ENCODE measurements around the gene FGF21.
"Not testable (repeated sequence)": the region's sequence is repeated elsewhere in the genome, so short reads cannot be mapped to it uniquely, and the experiment has no call there.

Gene FGF21

GRCh38 chr19:48755084-48755641 is at the start of gene FGF21:
Gene FGF21, plus strand, starts transcription at chr19:48755524. Its CDS starts 713 bp downstream, at chr19:48756237.
- DNase-seq (ENCODE audit: low spot score), result no peak

- no peak for DNase-seq (ENCODE audit: low spot score)
Observed at GRCh38 chr19:48708471-48708870, 46.9 kb upstream of the FGF21 start.

DNA sequence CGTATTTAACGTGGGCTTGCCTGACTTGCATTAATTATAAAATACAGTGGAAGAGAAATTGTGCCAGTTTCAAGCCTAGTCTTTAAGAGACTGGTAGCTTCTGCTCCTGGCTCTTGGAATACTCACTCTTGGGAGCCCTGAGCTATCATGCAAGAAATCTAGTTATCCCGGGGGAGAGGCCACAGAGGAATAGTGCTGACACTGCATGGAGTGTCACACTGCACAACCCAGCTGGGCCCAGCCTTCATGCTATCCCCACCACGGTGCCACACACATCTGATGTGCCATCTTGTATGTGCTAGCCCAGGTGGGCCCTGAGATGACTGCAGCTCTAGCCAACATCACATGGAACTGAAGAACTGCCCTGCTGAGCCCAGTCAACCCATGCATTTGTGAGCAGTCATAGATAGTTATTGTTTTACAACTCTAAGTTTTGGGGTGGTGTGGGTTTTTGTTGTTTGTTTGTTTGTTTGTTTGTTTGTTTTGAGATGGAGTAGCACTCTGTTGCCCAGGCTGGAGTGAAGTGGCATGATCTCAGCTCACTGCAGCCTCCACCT is 44.1 kb upstream of the FGF21 start:
- no peak for DNase-seq (ENCODE audit: low spot score)

DNA sequence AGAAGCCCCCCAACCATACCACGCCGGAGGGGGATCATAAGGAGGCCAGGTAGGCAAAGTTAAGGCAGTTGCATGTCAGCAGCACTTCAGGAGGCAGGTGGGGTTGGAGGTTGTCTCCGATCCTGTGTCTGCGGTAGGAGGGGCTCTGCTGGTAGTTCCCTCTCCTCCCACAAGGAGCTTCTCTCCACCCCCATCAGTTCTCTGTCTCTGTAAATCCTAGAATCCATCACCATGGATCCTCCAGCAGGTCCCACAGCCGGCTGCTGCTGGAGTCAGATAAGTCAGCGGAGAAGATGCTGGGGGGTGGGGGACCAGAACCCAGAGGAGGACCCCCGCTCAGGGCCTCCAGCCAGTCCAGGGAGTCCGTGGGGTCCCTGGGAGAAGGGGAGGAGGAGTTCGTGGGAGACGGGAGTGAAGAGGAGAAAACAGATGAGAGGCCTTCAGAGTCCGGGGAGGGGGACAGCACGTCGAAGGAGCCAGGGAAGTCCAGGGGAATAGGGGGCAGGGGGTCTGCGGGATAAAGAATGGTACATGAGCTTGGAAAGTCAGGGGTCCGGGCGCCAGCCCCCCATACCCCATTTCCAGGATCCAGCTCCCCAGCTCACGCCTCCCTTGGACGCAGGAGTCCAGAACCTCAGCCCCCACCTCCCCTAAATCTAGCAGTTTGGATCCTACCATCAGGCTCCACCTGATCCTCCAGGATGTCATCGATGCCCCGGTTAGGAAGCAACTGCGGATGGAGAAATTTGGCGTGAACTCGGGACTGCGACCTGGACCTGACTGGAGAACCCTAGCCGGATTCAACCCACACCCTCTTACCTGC is 42.1 kb upstream of the FGF21 start:
- DNase-seq (ENCODE audit: low spot score), result no peak

DNA sequence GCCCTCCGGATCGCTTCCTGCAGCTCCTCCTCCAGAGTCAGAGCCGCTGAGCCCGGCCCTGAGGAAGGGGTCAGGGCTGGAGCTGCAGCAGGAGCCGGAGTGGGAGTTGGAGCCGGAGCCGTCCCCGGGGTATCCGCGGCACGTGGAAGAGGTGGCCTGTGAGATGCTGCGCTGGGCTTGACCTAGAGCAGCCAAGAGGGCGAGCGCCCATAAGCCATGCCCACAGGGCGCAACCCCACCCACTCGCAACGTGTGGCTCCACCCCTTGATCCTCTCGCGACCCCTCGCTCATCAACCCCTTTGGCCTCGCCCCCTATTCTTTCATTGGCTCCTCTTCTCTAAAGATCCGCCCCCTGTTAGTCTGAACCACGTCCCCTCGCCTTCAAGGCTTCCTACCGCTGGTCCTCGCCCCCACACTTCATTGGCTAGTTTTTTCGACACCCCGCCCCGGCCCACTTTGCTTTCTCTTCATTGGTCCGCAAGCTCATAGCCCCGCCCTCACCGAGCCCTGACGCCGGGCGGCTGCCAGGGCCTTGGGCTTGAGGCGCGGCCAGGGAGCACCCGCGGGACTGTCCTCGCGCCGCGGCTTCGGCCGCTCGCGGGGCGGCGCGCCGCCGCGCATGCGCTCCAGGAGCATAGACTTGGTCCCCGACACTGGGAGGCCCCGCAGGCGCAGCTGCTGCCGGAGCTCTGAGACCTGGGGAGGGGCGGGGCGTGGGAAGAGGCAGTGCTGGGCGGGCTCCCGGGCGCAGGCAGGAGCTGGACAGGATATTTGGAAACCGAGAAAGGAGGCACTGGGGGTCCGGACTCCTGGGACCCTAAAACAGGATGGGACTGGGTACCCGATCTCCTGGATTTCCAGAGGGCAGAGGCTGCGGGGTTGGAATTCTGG is 41.2 kb upstream of the FGF21 start:
- DNase-seq (ENCODE audit: low spot score), result peak; percentile 99

- DNase-seq (ENCODE audit: low spot score), result no peak
Observed at GRCh38 chr19:48714759-48715675, 40.3 kb upstream of the FGF21 start.

- DNase-seq (ENCODE audit: low spot score), result no peak
Observed at GRCh38 chr19:48715681-48716171, 39.6 kb upstream of the FGF21 start.

DNA sequence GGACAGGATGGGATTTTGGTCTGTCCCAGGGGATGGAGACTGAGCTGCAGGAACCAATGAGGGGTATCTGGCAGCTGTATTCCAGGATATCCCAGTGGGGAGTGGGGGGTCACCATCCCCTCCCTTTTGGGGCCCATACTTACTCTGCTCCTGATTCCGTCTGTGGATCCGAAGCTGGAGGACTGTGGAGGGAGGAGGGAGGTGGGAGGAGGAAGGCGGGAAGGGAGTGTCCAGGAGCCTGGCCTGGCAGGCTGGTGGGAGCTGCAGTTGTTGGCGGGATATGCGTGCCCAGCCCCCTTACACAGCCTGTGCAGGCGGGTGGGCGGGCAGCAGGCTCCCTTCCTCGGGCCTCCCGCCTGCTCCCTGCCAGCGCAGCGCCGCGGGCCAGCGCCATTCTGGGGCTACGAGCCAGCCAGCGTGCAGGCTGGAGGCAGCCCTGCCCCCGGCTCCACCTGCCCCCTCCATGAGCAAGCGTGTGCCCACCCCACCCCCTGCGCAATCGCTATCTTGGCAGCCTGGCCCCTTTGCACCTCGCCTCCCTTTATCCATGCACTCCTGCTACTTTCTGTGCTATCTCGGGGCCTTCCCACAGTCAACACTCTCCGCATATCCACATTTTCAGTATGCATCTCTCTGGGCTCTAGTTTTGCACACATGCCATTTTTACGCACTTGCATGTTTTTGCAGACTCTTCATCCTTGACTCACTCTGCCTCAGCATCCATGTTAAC is 38.6 kb upstream of the FGF21 start:
- no peak for DNase-seq (ENCODE audit: low spot score)

DNA sequence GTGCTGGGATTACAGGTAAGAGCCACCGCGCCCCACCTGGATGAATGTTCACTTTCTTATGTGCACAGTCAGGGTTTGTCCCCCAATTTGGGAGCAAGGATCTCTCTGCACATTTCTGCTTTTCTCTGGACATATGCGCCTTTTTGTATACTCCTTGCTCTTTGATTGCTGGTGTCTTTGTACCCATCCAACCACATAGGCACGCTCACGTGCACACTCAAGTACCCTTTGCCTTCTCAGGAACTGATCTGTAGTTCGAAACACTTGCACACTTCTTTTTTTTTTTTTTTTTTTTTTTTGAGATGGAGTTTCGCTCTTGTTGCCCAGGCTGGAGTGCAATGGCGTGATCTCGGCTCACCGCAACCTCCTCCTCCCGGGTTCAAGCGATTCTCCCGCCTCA is 37.2 kb upstream of the FGF21 start:
- not testable (repeated sequence) for DNase-seq (ENCODE audit: low spot score)

- DNase-seq (ENCODE audit: low spot score), result no peak
Observed at GRCh38 chr19:48718711-48719231, 36.6 kb upstream of the FGF21 start.

DNA sequence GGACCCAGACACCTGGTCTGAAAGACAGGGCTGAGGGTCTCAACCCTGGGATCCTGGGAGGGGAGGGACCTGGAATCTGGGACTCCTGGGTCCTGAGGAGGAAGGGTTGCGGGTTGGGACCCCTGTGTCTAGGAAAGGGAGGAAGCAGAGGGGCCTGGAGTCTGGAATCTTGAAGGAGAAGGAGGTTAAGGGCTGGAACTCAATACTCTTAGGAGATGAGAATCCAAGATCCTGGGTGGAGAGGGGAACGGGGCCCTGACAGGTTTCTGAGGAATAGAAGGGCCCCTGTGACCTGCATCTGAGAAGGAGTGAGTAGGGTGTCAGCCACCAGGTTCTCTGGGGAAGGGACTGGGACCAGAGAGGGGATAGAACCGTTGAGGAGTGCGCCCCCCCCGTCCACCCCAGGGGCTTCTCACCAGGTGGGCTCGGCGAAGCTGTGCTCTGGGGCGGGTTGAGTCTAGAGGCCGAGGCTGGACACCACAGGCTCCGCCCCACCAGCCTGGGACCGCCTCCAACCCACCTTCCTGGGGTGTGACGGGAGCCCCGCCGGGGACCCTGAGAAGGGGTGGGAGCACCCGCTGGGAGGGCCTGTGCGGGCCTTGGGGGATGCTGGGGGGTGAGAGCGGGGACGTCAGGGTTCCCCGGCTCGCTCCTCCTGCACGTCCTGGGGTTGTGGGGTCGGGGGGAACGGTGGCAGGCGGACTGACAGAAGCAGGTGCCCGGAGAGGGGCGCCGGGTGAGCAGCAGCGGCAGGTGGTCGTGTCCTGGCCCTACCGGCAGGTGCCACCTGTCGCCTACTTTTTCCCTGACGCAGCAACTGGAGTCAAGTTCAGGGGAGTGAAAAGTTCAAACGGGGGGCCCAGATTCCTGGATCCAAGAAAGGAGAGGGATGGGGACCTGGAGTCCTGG is 35.8 kb upstream of the FGF21 start, which contains the start of gene MAMSTR:
Gene MAMSTR (minus strand): TSS at position 463 of the 909 bp plus-strand sequence. CDS start 694 bp downstream, outside the sequence.
- DNase-seq (ENCODE audit: low spot score), result no peak

- no peak for DNase-seq (ENCODE audit: low spot score)
Observed at GRCh38 chr19:48720251-48720612, 35.1 kb upstream of the FGF21 start.

GRCh38 chr19:48720613-48721296 is 34.6 kb upstream of the FGF21 start:
- peak; percentile 99 for DNase-seq (ENCODE audit: low spot score)

DNA sequence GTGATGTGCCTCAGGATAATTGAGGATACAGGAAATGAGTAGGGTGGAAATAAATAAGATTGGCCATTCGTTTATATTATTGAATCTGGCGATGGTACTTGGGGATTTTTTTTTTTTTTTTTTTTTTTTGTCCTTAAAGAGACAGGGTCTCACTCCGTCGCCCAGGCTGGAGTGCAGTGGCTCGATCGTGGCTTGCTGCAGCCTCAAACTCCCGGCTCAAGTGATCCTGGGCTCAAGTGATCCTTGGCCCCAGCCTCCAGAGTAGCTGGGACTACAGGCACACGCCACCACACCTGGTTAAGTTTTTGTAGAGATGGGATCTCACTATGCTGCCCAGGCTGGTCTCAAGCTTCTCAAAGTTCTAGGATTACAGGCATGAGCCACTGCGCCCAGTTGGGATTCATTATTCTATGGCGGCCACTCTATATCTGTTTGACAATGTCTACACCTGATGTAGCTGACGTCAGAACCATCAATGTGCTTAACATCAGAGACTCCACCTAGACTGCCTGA is 33.1 kb upstream of the FGF21 start:
- DNase-seq (ENCODE audit: low spot score), result no peak

DNA sequence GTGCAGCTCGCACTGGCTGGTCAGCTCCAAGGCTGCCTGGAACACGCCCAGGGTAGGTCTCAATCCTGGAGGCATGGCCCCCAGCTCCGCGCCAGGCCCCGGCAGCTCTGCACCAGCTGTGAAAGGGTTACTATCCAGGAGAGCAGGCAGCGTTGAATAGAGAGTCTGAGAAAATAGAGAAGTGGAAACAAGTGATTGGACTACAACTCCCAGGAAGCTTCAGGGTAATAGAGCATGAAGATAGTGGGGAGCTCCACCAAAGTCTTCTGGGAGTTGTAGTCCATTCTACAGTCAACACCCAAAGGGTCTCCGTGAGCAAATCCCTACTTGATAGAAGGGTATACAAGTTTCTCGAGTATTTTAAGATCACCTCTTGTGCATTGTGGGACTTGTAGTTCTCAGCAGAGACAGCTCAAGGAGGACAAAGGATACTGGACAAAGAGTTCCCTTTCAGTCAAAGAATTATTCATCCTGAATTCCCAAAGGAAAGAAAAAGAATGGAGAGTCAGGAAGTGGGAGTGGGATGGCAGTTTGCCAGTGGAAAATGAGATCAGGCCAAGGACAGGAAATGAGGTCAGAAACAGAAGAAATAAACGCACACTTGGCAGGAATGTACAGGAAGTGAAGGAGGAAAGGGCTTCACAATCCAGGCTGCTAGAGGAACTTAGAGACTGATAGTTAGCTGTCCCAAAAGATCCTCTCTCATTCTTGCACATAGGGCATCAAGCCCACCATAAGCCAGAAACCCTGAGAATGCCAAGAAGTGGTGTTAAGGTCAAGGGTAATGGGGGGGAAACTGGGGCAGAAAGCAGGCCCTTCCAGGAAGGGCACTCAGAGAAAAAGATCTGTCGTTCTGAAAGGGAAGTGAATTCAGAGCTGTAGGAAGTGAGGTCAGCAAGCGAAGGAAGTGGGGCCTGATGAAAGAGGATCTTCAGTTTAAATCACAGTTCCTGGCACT is 30.2 kb upstream of the FGF21 start:
- peak; percentile 70 for DNase-seq (ENCODE audit: low spot score)

GRCh38 chr19:48726556-48726955 is 28.8 kb upstream of the FGF21 start:
- DNase-seq (ENCODE audit: low spot score), result no peak

Measured in AG08395 (cell line).